Activated gamma-delta T cell treated with anti-CD3 and anti-CD28 coated beads, Interleukin-2, amount 50 U/mL, for 16 hours (primary cell): ENCODE results near the gene EPHB2.
"Not testable (repeated sequence)": the region's sequence is repeated elsewhere in the genome, so short reads cannot be mapped to it uniquely, and the experiment has no call there.

Experiments
- DNase-seq: peaks from one replicate; pipeline ENCODE4 v3.0.0-alpha.2; 2020; ENCODE audit warnings: low read depth

Gene EPHB2

GRCh38 chr1:22915816-22916470, 205.3 kb downstream of the EPHB2 start:
- DNase-seq, result no peak

DNA sequence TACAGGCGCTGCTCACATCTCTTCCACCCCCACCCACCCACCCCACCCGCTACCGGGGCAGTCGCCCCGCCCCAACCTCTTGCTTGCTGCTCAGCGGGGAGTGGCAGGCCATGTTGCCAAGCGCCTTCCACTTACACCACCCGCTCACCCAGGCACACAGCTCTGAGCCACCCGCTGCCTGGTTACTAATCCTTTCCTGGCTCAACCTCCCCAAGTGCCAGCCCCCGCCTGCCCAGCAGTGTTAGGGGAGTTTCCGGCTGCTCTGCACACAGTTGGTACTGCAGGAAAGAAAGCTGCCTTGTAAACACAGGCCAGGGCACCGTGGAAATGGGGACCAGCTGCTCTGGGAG, 205.8 kb downstream of the EPHB2 start:
- no peak for DNase-seq

DNA sequence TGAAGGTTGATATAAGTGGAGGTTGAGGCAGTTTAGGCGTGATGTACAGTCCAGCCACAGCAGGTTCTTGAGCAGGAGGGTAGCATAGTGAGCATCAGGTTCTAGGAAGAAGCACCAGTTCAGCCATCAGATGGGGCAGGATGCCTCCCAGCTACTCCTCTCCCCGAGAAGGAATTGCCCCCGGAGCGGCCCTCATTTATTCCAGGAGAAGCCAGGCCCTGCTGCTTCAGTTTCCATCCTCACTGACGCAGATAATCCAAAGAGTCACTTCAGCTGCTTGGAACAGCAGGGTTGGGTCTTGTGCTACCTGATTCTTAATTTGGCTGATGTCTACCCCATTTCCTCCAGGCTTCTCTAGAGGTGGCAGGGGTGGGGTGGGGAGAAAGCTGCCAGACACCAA, 207.3 kb downstream of the EPHB2 start:
- no peak for DNase-seq

GRCh38 chr1:22918644-22919043, 208.0 kb downstream of the EPHB2 start:
- DNase-seq, result no peak

GRCh38 chr1:22919341-22920025, 208.8 kb downstream of the EPHB2 start:
- DNase-seq, result no peak

DNA sequence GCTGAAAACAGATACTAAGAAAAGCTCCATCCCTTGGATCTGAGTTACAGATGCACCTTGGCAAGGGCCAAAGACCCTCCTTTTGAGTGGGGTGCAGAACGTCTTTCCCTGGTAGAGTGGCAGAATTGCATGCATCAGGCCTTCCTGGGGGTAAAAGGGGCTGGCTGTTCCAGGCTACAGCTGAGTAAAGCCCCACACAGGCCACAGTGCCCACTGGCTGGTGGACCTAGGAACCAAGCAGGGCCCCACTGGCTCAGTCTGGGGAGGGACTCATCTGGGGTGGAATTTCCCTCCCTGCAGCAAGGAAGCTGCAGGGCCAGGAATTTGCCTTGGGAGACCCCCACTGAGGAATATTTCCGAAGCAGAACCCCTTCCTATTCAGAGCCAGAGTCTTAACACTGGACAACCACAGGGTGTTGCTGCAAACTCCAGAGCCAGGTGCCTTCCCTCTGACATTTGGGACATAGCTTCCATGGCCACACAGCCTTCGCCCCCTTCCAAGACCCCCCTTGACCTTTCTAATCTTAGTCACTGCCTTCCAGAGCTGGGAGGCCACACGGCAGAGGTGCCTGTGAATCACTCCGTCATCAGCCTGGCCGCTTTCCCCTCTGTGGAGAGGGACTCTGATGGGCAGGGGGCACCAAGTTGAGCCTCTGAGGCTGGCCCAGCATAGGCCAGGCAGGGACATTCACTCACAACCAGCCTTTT, 209.5 kb downstream of the EPHB2 start:
- no peak for DNase-seq

- no peak for DNase-seq
Measured at GRCh38 chr1:22920734-22921451, 210.3 kb downstream of the EPHB2 start.

- no peak for DNase-seq
Measured at GRCh38 chr1:22921452-22922126, 210.9 kb downstream of the EPHB2 start.

DNA sequence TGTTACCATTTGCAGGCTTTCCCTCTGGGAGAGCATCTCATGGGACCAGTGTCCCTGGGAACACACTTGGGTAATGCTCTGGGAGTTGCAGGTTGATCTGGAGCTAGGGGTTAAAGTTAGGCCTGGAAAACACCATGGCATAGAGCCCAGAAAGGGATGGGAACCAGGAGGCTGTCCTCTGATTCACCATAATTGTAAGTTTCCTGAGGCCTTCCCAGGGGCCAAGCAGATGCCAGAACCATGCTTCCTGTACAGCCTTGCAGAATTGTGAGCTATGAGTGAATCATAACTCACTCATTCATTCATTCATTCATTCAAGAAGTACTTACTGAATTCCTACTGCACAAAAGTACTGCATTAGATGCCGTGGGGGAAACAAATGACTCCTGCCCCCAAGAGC, 212.0 kb downstream of the EPHB2 start:
- DNase-seq, result no peak

GRCh38 chr1:22925111-22925510, 214.5 kb downstream of the EPHB2 start:
- DNase-seq, result no peak

DNA sequence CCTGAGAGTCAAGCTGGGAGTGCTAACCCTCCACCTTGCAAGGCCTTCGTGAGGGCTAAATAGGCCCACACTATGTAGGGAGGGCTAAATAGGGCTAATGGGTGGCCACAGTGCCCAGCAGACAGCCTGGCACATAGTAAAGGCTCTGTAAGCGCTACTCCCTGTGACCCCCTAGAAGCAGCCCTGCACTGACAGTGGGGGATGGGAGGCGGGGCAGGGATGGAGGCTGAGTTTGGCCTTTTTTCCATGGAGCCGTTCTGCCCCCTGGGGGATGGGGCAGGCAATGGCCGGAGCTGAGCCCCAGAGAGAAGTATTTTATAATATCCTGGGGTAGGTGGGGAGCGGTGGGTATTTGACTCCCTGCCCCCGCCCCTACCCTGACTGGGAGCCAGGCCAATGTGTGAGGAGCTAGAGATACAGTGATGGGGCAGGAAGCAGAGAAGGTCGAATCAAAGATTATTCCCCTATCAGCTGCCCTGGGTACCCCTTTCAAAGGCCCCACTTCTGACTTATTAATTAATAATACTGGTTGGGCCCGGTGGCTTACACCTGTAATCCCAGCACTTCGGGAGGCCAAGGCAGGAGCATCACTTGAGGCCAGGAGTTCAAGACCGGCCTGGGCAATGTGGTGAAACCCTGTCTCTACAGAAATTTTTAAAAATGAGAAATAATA, 219.7 kb downstream of the EPHB2 start:
- no peak for DNase-seq

DNA sequence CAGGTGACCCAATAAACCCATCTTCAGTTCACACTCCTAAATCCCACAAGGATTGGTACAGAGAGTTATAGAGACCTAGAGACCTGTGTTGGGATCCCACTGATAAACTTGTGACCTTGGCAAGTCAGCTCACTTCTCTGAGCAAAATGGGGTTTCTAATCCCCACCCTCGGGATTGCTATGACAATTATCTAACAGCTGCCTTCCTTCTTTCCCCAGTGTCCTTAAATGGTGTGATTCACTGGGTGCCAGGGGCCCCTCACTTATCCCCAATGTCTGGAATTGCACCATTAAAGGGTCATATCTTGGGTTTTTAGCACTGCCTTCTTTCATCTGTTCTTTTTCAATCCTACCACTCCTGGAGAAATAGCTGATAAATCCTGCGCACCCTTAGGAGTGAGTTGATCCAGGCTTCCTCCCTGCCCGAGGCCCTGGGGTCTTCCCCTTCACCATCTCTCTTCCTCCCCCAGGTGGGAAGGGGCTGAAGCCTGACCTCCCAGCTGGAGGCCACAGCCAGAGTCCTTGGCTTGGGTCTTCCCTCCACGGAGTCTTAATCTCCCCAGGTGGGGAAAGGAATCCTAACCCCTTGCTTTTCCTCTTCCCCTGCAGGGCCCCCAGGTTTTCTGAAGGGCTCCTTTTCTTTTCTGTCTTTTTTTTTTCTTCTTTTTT, 222.3 kb downstream of the EPHB2 start:
- no peak for DNase-seq

DNA sequence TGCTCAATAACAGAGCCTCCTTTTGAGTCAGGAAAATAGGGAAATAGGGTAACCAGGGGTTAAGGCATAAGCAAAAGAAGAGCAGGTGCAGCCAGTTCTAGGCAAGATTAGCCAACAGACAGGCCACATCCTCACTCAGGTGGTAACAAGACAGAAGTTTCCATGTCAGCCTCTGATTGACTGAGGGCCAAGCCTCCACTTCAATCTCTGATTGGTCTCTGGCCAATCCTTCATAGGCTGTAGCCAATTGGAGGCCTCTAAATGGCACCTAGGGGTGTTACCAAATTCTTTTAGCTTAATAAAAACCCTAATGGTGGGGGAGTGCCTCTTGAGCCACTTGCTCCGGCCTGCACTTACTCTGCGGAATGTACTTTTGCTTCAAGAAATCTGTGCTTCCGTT, 224.8 kb downstream of the EPHB2 start:
- no peak for DNase-seq

- no peak for DNase-seq
Measured at GRCh38 chr1:22936681-22937080, 226.0 kb downstream of the EPHB2 start.

- no peak for DNase-seq
Measured at GRCh38 chr1:22941257-22941656, 230.6 kb downstream of the EPHB2 start.

- no peak for DNase-seq
Measured at GRCh38 chr1:22944346-22945055, 233.9 kb downstream of the EPHB2 start.

DNA sequence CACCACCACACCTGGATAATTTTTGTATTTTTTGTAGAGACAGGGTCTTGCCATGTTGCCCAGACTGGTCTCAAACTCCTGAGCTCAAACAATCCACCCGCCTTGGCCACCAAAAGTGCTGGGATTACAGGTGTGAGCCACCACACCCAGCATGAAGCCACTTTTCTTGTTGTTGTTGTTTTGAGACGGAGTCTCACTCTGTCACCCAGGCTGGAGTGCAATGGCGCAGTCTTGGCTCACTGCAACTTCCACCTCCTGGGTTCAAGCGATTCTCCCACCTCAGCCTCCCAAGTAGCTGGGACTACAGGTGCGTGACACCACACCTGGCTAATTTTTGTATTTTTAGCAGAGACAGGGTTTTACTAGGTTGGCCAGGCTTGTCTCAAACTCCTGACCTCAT, 234.5 kb downstream of the EPHB2 start:
- DNase-seq, result not testable (repeated sequence)

GRCh38 chr1:22949822-22950331, 239.2 kb downstream of the EPHB2 start:
- no peak for DNase-seq

GRCh38 chr1:22951796-22952195, 241.2 kb downstream of the EPHB2 start:
- DNase-seq, result no peak

- DNase-seq, result no peak
Measured at GRCh38 chr1:22952694-22953056, 242.0 kb downstream of the EPHB2 start.
